Left ventricle myocardium inferior (tissue), 1 donor: ENCODE results near the gene SH3BGRL3. TPM values are rescaled to one million over a fixed set of nuclear protein-coding genes. Genes with fewer than 3 reads are reported as not detected.
A peak's percentile ranks its signal among the peaks of the same experiment; 100 is the strongest.

ENCODE experiments used
- DNase-seq: peaks from one replicate; pipeline ENCODE4 v3.0.0-alpha.2; 2020
- H3K27ac ChIP-seq: fragments of 200-600 bp; replicated peaks from 2 replicates; pipeline ENCODE4 v1.8.0; 2021
- H3K27me3 ChIP-seq: fragments of 200-600 bp; 2 replicates; pipeline ENCODE4 v1.8.0; 2021; ENCODE audit warnings: low read depth
- H3K36me3 ChIP-seq: fragments of 200-600 bp; 2 replicates; pipeline ENCODE4 v1.8.0; 2021
- H3K4me1 ChIP-seq: fragments of 200-600 bp; 2 replicates; pipeline ENCODE4 v1.8.0; 2021
- H3K4me3 ChIP-seq: fragments of 200-600 bp; 2 replicates; pipeline ENCODE4 v1.8.0; 2021; ENCODE audit warnings: mild to moderate bottlenecking, moderate library complexity
- H3K9me3 ChIP-seq: fragments of 200-600 bp; replicated peaks from 2 replicates; pipeline ENCODE4 v1.8.0; 2021
- CTCF ChIP-seq: fragments of 200-600 bp; IDR thresholded peaks from 2 replicates; pipeline ENCODE4 v1.8.0; 2021; ENCODE audit warnings: antibody characterized with exemption, mild to moderate bottlenecking, borderline replicate concordance
- intact Hi-C: fragments of 100-400 bp; cut with micrococcal nuclease; formaldehyde crosslinking; loops from one replicate; pipeline ENCODE4 v1.11.0; 2022
- total RNA-seq: library from RNA; stranded (reverse); fragmentation: NEBNext Ultra II Directional; extraction: Animal tissue kit (Norgen Biotek cat#: 25700); gene quantifications from one replicate; pipeline ENCODE4 v1.2.1, GENCODE V29; 2021
- donor health status: DM: no; HTN: yes; CAD: no; lungs with severe emphysema.

Gene SH3BGRL3
- total RNA-seq, 1 donor from 2014 or later, result 32.1 TPM

GRCh38 chr1:26283279-26283853, 3.5 kb downstream of the SH3BGRL3 start:
- no peaks in the 10 kb centered on the region for H3K27me3 ChIP-seq
- intact Hi-C loops, result no loop called here
- H3K9me3 ChIP-seq, result no peaks in the 10 kb centered on the region
- no peak for DNase-seq
- peaks cover 10% of the 10 kb centered on the region for H3K36me3 ChIP-seq
- H3K27ac ChIP-seq, result peak overlapping the region; percentile 98
- no peak for TF ChIP-seq CTCF
- peaks cover 92% of the 10 kb centered on the region for H3K4me1 ChIP-seq
- no peak overlapping the region for H3K4me3 ChIP-seq

- H3K27ac ChIP-seq, result peak overlapping the region; percentile 98
- no peaks in the 10 kb centered on the region for H3K9me3 ChIP-seq
- DNase-seq, result no peak
- TF ChIP-seq CTCF, result no peak
- no peaks in the 10 kb centered on the region for H3K27me3 ChIP-seq
- H3K4me1 ChIP-seq, result peaks cover 87% of the 10 kb centered on the region
- H3K4me3 ChIP-seq, result no peak overlapping the region
- intact Hi-C loops, result no loop called here
- peaks cover 10% of the 10 kb centered on the region for H3K36me3 ChIP-seq
These were observed 4.1 kb downstream of the SH3BGRL3 start for GRCh38 chr1:26283871-26284596.

- peaks cover 80% of the 10 kb centered on the region for H3K4me1 ChIP-seq
- no peak overlapping the region for H3K4me3 ChIP-seq
- TF ChIP-seq CTCF, result peak; percentile 78
- peaks cover 10% of the 10 kb centered on the region for H3K36me3 ChIP-seq
- H3K9me3 ChIP-seq, result no peaks in the 10 kb centered on the region
- H3K27ac ChIP-seq, result peak overlapping the region; percentile 98
- DNase-seq, result peak; percentile 65
- intact Hi-C loops, result no loop called here
- H3K27me3 ChIP-seq, result no peaks in the 10 kb centered on the region
These were observed 4.9 kb downstream of the SH3BGRL3 start for GRCh38 chr1:26284597-26285347.

- no peak for DNase-seq
- intact Hi-C loops, result no loop called here
These were observed 5.6 kb downstream of the SH3BGRL3 start for GRCh38 chr1:26285366-26286063.

More at GRCh38 chr1:26285366-26286063, 5.6 kb downstream of the SH3BGRL3 start:
- Histone ChIP-seq H3K9me3 (no peaks in the 10 kb centered on the region), H3K27me3 (no peaks in the 10 kb centered on the region), H3K4me3 (no peak overlapping the region), H3K4me1 (peaks cover 80% of the 10 kb centered on the region), H3K27ac (peak overlapping the region; percentile 98), H3K36me3 (peaks cover 10% of the 10 kb centered on the region)
- TF ChIP-seq CTCF, result peak; percentile 43
